GM12874 (cell line): ENCODE results near the gene SHC4.

ENCODE experiments used
- TF ChIP-seq, protein P1 (sequence below): IDR thresholded peaks from 2 replicates; pipeline ENCODE4 v1.5.1; 2011; ENCODE audit warnings: low read depth, mild to moderate bottlenecking, control low read depth, low read length, moderate library complexity; ENCODE audit not compliant: insufficient read depth

Gene SHC4

DNA sequence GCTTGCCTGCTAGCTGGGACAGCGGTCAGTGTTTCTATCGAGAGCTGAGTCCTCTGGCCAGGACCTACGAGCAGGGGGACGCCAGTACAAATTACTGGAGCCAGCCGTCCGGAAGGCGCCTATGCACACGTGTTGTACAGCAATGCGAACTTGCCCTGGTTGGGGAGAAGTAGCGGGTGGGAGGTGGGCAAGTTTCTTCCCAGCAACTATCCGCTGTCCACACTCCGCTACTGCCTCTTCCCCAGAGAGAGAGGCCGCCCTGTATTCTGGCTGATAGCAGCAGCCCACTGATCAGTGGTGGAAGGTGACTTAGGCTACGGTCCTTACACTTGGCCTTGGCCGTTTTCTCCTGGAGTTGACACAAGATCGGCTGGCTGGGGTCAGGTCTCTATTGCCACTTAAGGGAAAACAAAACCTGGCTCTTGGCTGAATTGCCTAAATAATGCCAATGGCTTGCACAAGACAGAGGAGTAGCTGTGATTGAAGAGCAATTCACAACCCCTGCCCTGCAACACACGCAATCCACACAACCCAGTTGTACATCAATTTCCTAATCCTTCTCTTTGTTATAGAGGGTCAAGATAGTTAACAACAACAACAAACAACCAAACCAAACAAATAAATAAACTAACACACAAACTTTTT lies 12.8 kb upstream of the SHC4 start:
- TF ChIP-seq, protein P1, sequence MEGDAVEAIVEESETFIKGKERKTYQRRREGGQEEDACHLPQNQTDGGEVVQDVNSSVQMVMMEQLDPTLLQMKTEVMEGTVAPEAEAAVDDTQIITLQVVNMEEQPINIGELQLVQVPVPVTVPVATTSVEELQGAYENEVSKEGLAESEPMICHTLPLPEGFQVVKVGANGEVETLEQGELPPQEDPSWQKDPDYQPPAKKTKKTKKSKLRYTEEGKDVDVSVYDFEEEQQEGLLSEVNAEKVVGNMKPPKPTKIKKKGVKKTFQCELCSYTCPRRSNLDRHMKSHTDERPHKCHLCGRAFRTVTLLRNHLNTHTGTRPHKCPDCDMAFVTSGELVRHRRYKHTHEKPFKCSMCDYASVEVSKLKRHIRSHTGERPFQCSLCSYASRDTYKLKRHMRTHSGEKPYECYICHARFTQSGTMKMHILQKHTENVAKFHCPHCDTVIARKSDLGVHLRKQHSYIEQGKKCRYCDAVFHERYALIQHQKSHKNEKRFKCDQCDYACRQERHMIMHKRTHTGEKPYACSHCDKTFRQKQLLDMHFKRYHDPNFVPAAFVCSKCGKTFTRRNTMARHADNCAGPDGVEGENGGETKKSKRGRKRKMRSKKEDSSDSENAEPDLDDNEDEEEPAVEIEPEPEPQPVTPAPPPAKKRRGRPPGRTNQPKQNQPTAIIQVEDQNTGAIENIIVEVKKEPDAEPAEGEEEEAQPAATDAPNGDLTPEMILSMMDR: no peak

GRCh38 chr15:48975472-48976419 lies 12.0 kb upstream of the SHC4 start:
- TF ChIP-seq, protein P1: peak; percentile 91

DNA sequence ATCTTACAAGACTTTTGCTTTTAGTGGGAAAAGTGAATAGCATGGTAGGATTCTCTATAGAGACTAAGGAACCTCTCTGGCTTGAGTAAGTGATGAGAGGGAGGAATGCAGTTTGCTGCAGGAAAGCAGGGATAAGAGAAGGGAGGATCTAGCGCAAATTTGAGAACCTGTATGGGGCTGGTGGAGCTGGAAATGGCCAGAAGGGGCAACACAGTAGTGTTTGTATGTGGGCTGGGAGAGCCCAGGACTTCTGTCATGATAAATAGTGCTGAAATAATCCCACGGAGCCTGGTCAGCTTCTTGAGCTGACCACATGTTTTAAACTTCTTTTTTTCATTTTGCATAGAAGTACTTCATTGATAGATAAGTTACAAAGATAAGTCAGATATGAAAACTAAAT lies 11.2 kb upstream of the SHC4 start:
- TF ChIP-seq, protein P1: no peak

GRCh38 chr15:48972750-48973503 lies 9.2 kb upstream of the SHC4 start:
- TF ChIP-seq, protein P1: no peak

DNA sequence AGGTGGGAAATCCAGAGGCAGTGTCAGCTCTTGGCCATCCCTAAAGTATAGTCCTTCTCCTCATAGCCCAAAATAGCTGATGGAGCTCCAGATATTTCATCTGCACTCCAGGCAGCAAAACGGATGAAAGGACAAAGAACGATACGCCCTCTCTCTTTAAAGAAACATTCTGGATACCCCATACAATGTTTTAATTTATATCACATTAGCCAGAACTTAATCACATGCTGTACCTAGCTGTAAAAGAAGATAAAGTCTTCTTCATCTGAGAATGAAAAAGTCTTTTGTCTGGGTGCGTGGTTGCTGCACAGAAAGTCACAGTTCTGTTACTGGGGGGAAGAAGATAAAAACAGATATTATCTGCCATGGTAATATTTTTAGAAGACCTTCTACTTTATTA lies 4.3 kb upstream of the SHC4 start:
- TF ChIP-seq, protein P1: no peak

DNA sequence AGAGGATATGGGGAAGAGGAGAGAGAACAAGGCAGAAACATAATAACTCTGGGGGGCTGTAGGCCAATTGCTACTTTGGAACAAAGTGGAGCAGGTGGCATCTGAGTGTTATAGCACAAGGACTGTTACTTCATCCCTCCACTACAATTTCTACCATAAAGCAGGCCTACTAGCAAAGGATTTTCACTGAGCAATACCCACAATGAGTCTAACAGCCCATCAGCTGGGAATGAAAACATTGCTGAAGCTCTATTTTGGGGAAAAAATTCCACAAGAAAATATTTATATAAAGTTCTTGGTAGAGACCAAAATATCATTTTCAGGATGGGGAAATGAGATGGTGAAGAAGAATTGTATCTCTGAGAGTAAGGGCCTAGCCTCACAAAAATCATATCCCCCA lies 3.6 kb upstream of the SHC4 start:
- TF ChIP-seq, protein P1: no peak
